Gastroesophageal sphincter (tissue), 3 donors: ENCODE results near the gene HOPX.

Source experiments
- CTCF ChIP-seq, 4 experiments: fragments of 200-600 bp in 2 of 4; fragments of 450-650 bp in 2 of 4; sonication (generic) in 1 of 4; IDR thresholded peaks; one replicate each; pipeline ENCODE4 v1.5.1; 2017 to 2019; ENCODE audit warnings: antibody characterized with exemption in 4 of 4, mild to moderate bottlenecking in 2 of 4, moderate library complexity in 2 of 4
- EP300 ChIP-seq: sonication (generic); formaldehyde crosslinking; IDR thresholded peaks from one replicate; pipeline ENCODE4 v1.6.1; 2017; ENCODE audit warnings: antibody characterized with exemption, mild to moderate bottlenecking
- POLR2A ChIP-seq, 2 donors: fragments of 450-650 bp; IDR thresholded peaks; one replicate each; pipeline ENCODE4 v1.6.1; 2017; ENCODE audit warnings: antibody characterized with exemption in 2 of 2, mild to moderate bottlenecking in 2 of 2, moderate library complexity in 1 of 2

- TF ChIP-seq CTCF (IDR thresholded peaks at IDR 0.05) (no peak), POLR2A (IDR thresholded peaks at IDR 0.05) (no peak), EP300 (no peak)
These were observed 52.5 kb downstream of the HOPX start for GRCh38 chr4:56628592-56628991.
